SK-N-SH (cell line): ENCODE data around the gene SLC5A2. TPM values are rescaled to one million over a fixed set of nuclear protein-coding genes. Genes with fewer than 3 reads are reported as not detected.

ENCODE experiments used
- CTCF ChIA-PET: fragments of 300-600, 350-600 bp; formaldehyde crosslinking; extraction: SDS; loops from one replicate; lab custom pipeline; 2021; lab: Yijun Ruan, JAX
- POLR2A ChIA-PET: fragments of 350-600 bp; sonication (Branson Sonifier 250); formaldehyde crosslinking; extraction: SDS; loops from one replicate; lab custom pipeline; 2020; ENCODE audit warnings: antibody characterized with exemption, inconsistent platforms; lab: Yijun Ruan, JAX
- DNase-seq: peaks from one replicate; pipeline ENCODE4 v3.0.0; 2012
- H2AFZ ChIP-seq: fragments of 200-600 bp; sonication (generic); 2 replicates; pipeline ENCODE4 v1.8.1; 2016; ENCODE audit warnings: antibody characterized with exemption, mild to moderate bottlenecking, low read depth
- H3F3A ChIP-seq: fragments of 200-600 bp; sonication (generic); replicated peaks from 2 replicates; pipeline ENCODE3; 2016; ENCODE audit warnings: antibody characterized with exemption, mild to moderate bottlenecking; ENCODE audit not compliant: insufficient read depth
- H3K27ac ChIP-seq, 2 experiments: fragments of 200-500 bp in 1 of 2; fragments of 200-600 bp in 1 of 2; sonication (Bioruptor generic) in 1 of 2; sonication (generic), shearing (Covaris generic) in 1 of 2; 2 replicates each; pipeline versions ENCODE4 v1.5.1 to v1.6.1; 2014 to 2016; ENCODE audit warnings: low read depth in 2 of 2, inconsistent platforms in 1 of 2, low read length in 1 of 2, mild to moderate bottlenecking in 1 of 2, mixed read lengths in 1 of 2
- H3K27me3 ChIP-seq: fragments of 200-600 bp; sonication (generic), shearing (Covaris generic); 2 replicates; pipeline ENCODE4 v1.6.1; 2016; ENCODE audit warnings: mixed run types; ENCODE audit not compliant: insufficient read depth
- H3K36me3 ChIP-seq, 2 experiments: fragments of 200-500 bp in 1 of 2; fragments of 200-600 bp in 1 of 2; sonication (Bioruptor generic) in 1 of 2; sonication (generic) in 1 of 2; replicated peaks in 1 of 2; 2 replicates each; pipeline versions ENCODE3 to v1.5.1; 2014 to 2016; ENCODE audit warnings: low read length in 1 of 2, mild to moderate bottlenecking in 1 of 2; ENCODE audit not compliant: insufficient read depth in 2 of 2, control insufficient read depth in 1 of 2
- H3K4me1 ChIP-seq, 2 experiments: fragments of 200-500 bp in 1 of 2; fragments of 200-600 bp in 1 of 2; sonication (Bioruptor generic) in 1 of 2; sonication (generic), shearing (Covaris generic) in 1 of 2; 2 replicates each; pipeline versions ENCODE4 v1.5.1 to v1.6.1; 2014 to 2016; ENCODE audit warnings: low read depth in 1 of 2, low read length in 1 of 2, mixed run types in 1 of 2; ENCODE audit not compliant: insufficient read depth in 2 of 2, control insufficient read depth in 1 of 2
- H3K4me2 ChIP-seq: fragments of 200-600 bp; sonication (generic), shearing (Covaris generic); 2 replicates; pipeline ENCODE4 v1.6.1; 2017; ENCODE audit warnings: mixed run types
- H3K4me3 ChIP-seq, 2 experiments: fragments of 200-500 bp in 1 of 2; fragments of 200-600 bp in 1 of 2; sonication (Bioruptor generic) in 1 of 2; sonication (generic), shearing (Covaris generic) in 1 of 2; 2 replicates each; pipeline versions ENCODE4 v1.5.1 to v1.8.1; 2014 to 2016; ENCODE audit warnings: low read depth in 2 of 2, inconsistent platforms in 1 of 2, low read length in 1 of 2, mild to moderate bottlenecking in 1 of 2, mixed read lengths in 1 of 2, moderate library complexity in 1 of 2
- H3K79me2 ChIP-seq: fragments of 200-600 bp; sonication (generic); 2 replicates; pipeline ENCODE4 v1.8.1; 2017; ENCODE audit warnings: mild to moderate bottlenecking; ENCODE audit not compliant: insufficient read depth
- H3K9ac ChIP-seq: fragments of 200-600 bp; sonication (generic); 2 replicates; pipeline ENCODE4 v1.6.1; 2017; ENCODE audit warnings: mixed run types
- H3K9me2 ChIP-seq: fragments of 200-600 bp; sonication (generic); 2 replicates; pipeline ENCODE4 v1.6.1; 2017; ENCODE audit warnings: mixed run types
- H3K9me3 ChIP-seq: fragments of 200-600 bp; sonication (generic); 2 replicates; pipeline ENCODE4 v1.6.1; 2017; ENCODE audit warnings: mixed run types, mild to moderate bottlenecking, moderate library complexity
- H4K20me1 ChIP-seq: fragments of 200-600 bp; sonication (generic); 2 replicates; pipeline ENCODE4 v1.6.1; 2017; ENCODE audit warnings: mild to moderate bottlenecking, mixed run types; ENCODE audit not compliant: insufficient read depth
- CHD2 ChIP-seq: fragments of 150-350 bp; IDR thresholded peaks from 2 replicates; pipeline ENCODE4 v1.6.1; 2018; ENCODE audit warnings: low read length; ENCODE audit not compliant: partially characterized antibody
- EZH2phosphoT487 ChIP-seq: fragments of 200-600 bp; sonication (generic); IDR thresholded peaks from 2 replicates; pipeline ENCODE4 v1.6.1; 2017; ENCODE audit warnings: low read depth, mixed run types, mild to moderate bottlenecking, antibody characterized with exemption, moderate library complexity, borderline replicate concordance
- FOXM1 ChIP-seq: IDR thresholded peaks from 2 replicates; pipeline ENCODE4 v1.4.0; 2012; ENCODE audit warnings: low read depth, mild to moderate bottlenecking
- GABPA ChIP-seq: IDR thresholded peaks from 2 replicates; pipeline ENCODE4 v1.4.0; 2012; ENCODE audit warnings: low read depth, mild to moderate bottlenecking
- GATA2 ChIP-seq: sonication (generic); formaldehyde crosslinking; IDR thresholded peaks from 2 replicates; pipeline ENCODE4 v1.5.0; 2020; ENCODE audit warnings: mild to moderate bottlenecking, missing genetic modification reagents
- MXI1 ChIP-seq: IDR thresholded peaks from 2 replicates; pipeline ENCODE4 v1.6.1; 2012; ENCODE audit warnings: mild to moderate bottlenecking, low read depth, low read length, improper control_type of control experiment
- NRF1 ChIP-seq: IDR thresholded peaks from 2 replicates; pipeline ENCODE4 v1.6.1; 2012; ENCODE audit warnings: low read depth, mild to moderate bottlenecking, low read length
- RCOR1 ChIP-seq: fragments of 150-350 bp; IDR thresholded peaks from 2 replicates; pipeline ENCODE4 v1.6.1; 2017; ENCODE audit warnings: antibody characterized with exemption, low read length
- SIN3A ChIP-seq: IDR thresholded peaks from 2 replicates; pipeline ENCODE4 v1.6.1; 2012; ENCODE audit warnings: low read depth, mild to moderate bottlenecking, low read length, moderate library complexity, borderline replicate concordance
- TCF12 ChIP-seq: IDR thresholded peaks from 2 replicates; pipeline ENCODE4 v1.4.0; 2012
- TEAD4 ChIP-seq: IDR thresholded peaks from 2 replicates; pipeline ENCODE4 v1.4.0; 2012; ENCODE audit warnings: mild to moderate bottlenecking, borderline replicate concordance; ENCODE audit not compliant: insufficient read depth
- YY1 ChIP-seq: IDR thresholded peaks from 2 replicates; pipeline ENCODE4 v1.4.0; 2012; ENCODE audit warnings: low read depth, mild to moderate bottlenecking
- WGBS: methylation state at CpG from one replicate; pipeline ENCODE4 v1.1.6; 2017; ENCODE audit warnings: low lambda C conversion rate; 5-methylcytosine and 5-hydroxymethylcytosine counted together
- polyA plus RNA-seq, 3 experiments: library from polyadenylated mRNA; depleted of rRNA; stranded (reverse); fragments of >200 nt; gene quantifications; 2 replicates each; pipeline ENCODE4 v1.2.3, GENCODE V29; 2012
- TF ChIP-seq, protein P1 (sequence below): IDR thresholded peaks from 2 replicates; pipeline ENCODE4 v1.4.0; 2012; ENCODE audit warnings: low read depth, borderline replicate concordance
- TF ChIP-seq, protein P2 (sequence below): fragments of 150-350 bp; IDR thresholded peaks from 2 replicates; pipeline ENCODE4 v1.6.1; 2017; ENCODE audit warnings: antibody characterized with exemption, low read length, low read depth, borderline replicate concordance
- TF ChIP-seq, protein P3 (sequence below): fragments of 200-600 bp; sonication (generic); IDR thresholded peaks from 2 replicates; pipeline ENCODE4 v1.6.1; 2017; ENCODE audit warnings: antibody characterized with exemption, mild to moderate bottlenecking, moderate library complexity
- TF ChIP-seq, protein P4 (sequence below): IDR thresholded peaks from 2 replicates; pipeline ENCODE4 v1.4.0; 2012; ENCODE audit warnings: low read depth
- TF ChIP-seq, protein P5 (sequence below): IDR thresholded peaks from 2 replicates; pipeline ENCODE4 v1.4.0; 2012; ENCODE audit warnings: low read depth, borderline replicate concordance

SLC5A2 gene
- polyA plus RNA-seq, 1 of the 3 experiments (the other 2 are of a cell fraction) = 0.31 TPM

DNA sequence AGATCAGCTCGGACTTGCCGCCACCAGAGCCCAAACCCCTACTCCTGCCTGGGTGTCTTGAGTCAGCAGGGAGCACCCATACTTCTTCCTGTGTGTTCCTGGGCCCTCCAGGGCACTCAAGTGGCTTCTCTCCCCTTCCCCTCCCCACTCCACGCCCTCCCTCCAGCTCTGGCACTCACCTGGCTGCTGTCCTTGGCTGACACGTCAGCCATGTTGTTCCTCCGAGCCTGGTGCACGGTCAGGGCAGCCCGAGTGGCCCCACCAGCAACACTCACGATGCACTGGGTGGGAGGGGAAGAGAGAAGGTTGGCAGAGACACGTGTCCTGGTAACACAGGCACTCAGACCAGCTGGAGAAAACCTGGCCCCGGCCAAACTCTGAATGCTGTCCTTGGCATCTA lies 13.7 kb downstream of the SLC5A2 start:
- WGBS = no CpG with 5 or more reads among the region's 10 CpGs
- H3K9me2 ChIP-seq = no peaks in the 10 kb centered on the region
- no peak overlapping the region for H3K27ac ChIP-seq
- no peak overlapping the region for H3K9ac ChIP-seq
- DNase-seq = no peak
- H3K27me3 ChIP-seq = no peaks in the 10 kb centered on the region
- no peak overlapping the region for H2AFZ ChIP-seq
- ChIA-PET CTCF (interaction anchor here (0.8 to 2.2 kb wide), 2 partner anchors 36 to 38 kb away, joined by 4 to 8 read pairs; no protein-coding TSS in a partner anchor), POLR2A (interaction anchor here (0.7 to 2.6 kb wide), 2 partner anchors 11 to 15 kb away, joined by 3 to 8 read pairs; partner anchors contain the start of gene RUSF1)
- peaks cover 9 to 66% of the 10 kb centered on the region in 2 experiments for H3K36me3 ChIP-seq
- no peak overlapping the region for H3K4me2 ChIP-seq
- H3K4me3 ChIP-seq = no peak overlapping the region
- TF ChIP-seq, protein P1, sequence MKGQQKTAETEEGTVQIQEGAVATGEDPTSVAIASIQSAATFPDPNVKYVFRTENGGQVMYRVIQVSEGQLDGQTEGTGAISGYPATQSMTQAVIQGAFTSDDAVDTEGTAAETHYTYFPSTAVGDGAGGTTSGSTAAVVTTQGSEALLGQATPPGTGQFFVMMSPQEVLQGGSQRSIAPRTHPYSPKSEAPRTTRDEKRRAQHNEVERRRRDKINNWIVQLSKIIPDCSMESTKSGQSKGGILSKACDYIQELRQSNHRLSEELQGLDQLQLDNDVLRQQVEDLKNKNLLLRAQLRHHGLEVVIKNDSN = no peak
- TF ChIP-seq YY1 = no peak
- TF ChIP-seq SIN3A = no peak
- TF ChIP-seq, protein P2, sequence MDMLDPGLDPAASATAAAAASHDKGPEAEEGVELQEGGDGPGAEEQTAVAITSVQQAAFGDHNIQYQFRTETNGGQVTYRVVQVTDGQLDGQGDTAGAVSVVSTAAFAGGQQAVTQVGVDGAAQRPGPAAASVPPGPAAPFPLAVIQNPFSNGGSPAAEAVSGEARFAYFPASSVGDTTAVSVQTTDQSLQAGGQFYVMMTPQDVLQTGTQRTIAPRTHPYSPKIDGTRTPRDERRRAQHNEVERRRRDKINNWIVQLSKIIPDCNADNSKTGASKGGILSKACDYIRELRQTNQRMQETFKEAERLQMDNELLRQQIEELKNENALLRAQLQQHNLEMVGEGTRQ = no peak
- H3K9me3 ChIP-seq = no peaks in the 10 kb centered on the region
- no peaks in the 10 kb centered on the region for H3K79me2 ChIP-seq
- H3K4me1 ChIP-seq = no peaks in the 10 kb centered on the region
- H4K20me1 ChIP-seq = no peaks in the 10 kb centered on the region; the same call in 1 of the 2 replicates
- no peaks in the 10 kb centered on the region for H3F3A ChIP-seq

DNA sequence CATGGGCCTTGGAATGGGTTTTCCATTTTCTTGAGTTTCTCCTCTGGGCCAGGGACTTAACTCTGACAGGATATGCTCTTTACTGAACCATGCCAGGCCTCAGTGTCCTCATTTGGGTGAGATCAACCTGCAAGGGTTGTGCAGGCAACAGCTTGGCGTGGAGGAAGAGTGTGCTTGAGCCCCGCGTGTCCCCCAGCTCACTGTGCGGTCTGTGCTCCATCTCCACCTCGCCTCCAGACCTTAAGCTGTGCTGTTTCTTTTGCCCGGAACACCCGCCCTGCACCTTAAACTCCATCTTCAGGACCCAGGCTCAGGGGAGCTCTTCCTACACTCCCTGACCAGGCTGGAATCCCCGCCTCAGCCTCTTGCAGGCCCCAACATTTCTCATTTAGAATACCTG lies 15.6 kb downstream of the SLC5A2 start:
- peaks cover 10 to 51% of the 10 kb centered on the region in 2 experiments for H3K36me3 ChIP-seq
- no peak for DNase-seq
- no peak overlapping the region for H3K4me2 ChIP-seq
- no peaks in the 10 kb centered on the region for H3K27me3 ChIP-seq
- H3K27ac ChIP-seq = no peak overlapping the region
- H4K20me1 ChIP-seq = no peaks in the 10 kb centered on the region; the same call in 1 of the 2 replicates
- no peaks in the 10 kb centered on the region for H3F3A ChIP-seq
- H3K4me1 ChIP-seq = no peaks in the 10 kb centered on the region
- H2AFZ ChIP-seq = no peak overlapping the region
- no peaks in the 10 kb centered on the region for H3K9me3 ChIP-seq
- H3K79me2 ChIP-seq = no peaks in the 10 kb centered on the region
- 100% methylated on average over 8 of the region's 8 CpGs for WGBS
- H3K9ac ChIP-seq = no peak overlapping the region
- H3K4me3 ChIP-seq = no peak overlapping the region
- TF ChIP-seq MXI1 = no peak
- TF ChIP-seq EZH2phosphoT487 = no peak
- no peak for TF ChIP-seq CHD2
- ChIA-PET CTCF (no interaction called here), POLR2A (no interaction called here)
- H3K9me2 ChIP-seq = no peaks in the 10 kb centered on the region

DNA sequence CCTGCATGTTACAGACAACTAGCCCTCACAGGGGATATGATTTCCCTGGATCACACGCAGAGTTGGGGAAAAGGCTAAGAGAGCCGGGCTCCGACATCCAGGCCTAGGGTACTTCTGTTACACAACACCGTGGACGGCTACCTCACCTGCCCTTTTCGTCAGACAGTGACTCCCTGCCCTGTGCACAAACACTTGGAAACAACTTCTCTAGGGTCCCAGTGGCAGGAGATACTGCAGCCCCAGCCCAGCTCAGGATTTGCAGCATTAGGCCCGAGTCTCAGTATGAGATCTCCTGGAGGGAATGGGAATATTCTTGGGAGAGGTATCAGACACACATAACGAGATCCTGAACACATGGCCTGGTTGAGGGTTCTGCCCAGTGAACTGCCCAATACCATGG lies 17.0 kb downstream of the SLC5A2 start:
- ChIA-PET POLR2A (no interaction called here), CTCF (no interaction called here)
- no peak overlapping the region for H2AFZ ChIP-seq
- H3K36me3 ChIP-seq = peaks cover 10 to 50% of the 10 kb centered on the region in 2 experiments
- no peaks in the 10 kb centered on the region for H3K79me2 ChIP-seq
- H4K20me1 ChIP-seq = no peaks in the 10 kb centered on the region; the same call in 1 of the 2 replicates
- no peaks in the 10 kb centered on the region for H3F3A ChIP-seq
- no peak overlapping the region for H3K9ac ChIP-seq
- H3K4me2 ChIP-seq = no peak overlapping the region
- no peak overlapping the region for H3K27ac ChIP-seq
- no peak overlapping the region for H3K4me3 ChIP-seq
- TF ChIP-seq TCF12 (no peak), RCOR1 (no peak), FOXM1 (no peak), GATA2 (CRISPR knock-in tag) (no peak), GABPA (no peak), NRF1 (no peak), TEAD4 (no peak), MXI1 (no peak)
- TF ChIP-seq, protein P3, sequence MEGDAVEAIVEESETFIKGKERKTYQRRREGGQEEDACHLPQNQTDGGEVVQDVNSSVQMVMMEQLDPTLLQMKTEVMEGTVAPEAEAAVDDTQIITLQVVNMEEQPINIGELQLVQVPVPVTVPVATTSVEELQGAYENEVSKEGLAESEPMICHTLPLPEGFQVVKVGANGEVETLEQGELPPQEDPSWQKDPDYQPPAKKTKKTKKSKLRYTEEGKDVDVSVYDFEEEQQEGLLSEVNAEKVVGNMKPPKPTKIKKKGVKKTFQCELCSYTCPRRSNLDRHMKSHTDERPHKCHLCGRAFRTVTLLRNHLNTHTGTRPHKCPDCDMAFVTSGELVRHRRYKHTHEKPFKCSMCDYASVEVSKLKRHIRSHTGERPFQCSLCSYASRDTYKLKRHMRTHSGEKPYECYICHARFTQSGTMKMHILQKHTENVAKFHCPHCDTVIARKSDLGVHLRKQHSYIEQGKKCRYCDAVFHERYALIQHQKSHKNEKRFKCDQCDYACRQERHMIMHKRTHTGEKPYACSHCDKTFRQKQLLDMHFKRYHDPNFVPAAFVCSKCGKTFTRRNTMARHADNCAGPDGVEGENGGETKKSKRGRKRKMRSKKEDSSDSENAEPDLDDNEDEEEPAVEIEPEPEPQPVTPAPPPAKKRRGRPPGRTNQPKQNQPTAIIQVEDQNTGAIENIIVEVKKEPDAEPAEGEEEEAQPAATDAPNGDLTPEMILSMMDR = no peak
- TF ChIP-seq, protein P4, sequence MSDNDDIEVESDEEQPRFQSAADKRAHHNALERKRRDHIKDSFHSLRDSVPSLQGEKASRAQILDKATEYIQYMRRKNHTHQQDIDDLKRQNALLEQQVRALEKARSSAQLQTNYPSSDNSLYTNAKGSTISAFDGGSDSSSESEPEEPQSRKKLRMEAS = no peak
- TF ChIP-seq, protein P5, sequence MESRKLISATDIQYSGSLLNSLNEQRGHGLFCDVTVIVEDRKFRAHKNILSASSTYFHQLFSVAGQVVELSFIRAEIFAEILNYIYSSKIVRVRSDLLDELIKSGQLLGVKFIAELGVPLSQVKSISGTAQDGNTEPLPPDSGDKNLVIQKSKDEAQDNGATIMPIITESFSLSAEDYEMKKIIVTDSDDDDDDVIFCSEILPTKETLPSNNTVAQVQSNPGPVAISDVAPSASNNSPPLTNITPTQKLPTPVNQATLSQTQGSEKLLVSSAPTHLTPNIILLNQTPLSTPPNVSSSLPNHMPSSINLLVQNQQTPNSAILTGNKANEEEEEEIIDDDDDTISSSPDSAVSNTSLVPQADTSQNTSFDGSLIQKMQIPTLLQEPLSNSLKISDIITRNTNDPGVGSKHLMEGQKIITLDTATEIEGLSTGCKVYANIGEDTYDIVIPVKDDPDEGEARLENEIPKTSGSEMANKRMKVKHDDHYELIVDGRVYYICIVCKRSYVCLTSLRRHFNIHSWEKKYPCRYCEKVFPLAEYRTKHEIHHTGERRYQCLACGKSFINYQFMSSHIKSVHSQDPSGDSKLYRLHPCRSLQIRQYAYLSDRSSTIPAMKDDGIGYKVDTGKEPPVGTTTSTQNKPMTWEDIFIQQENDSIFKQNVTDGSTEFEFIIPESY = no peak
- H3K9me2 ChIP-seq = no peaks in the 10 kb centered on the region
- no peaks in the 10 kb centered on the region for H3K27me3 ChIP-seq
- H3K4me1 ChIP-seq = no peaks in the 10 kb centered on the region
- DNase-seq = no peak
- 100% methylated on average over 3 of the region's 8 CpGs for whole genome bisulfite sequencing
- H3K9me3 ChIP-seq = no peaks in the 10 kb centered on the region
